PC-3 (cell line): ENCODE measurements around the gene FALEC. TPM values are rescaled to one million over a fixed set of nuclear protein-coding genes. Genes with fewer than 3 reads are reported as not detected.

Source experiments
- ATAC-seq: fragments of 200-7000 bp; cut with Tn5 transposase; 2 replicates; pipeline ENCODE4 v1.9.1; 2020; ENCODE audit warnings: mild to moderate bottlenecking, moderate library complexity
- BruUV-seq: library from RNA; stranded (reverse); fragments of 400-500 nt; replicated peaks from 2 replicates; lab custom pipeline; 2021; lab: Mats Ljungman, UMichigan
- CTCF ChIA-PET: fragments of 300-600 bp; sonication (Branson Sonifier 250); formaldehyde crosslinking; loops from one replicate; lab custom pipeline; 2022; ENCODE audit warnings: antibody characterized with exemption; lab: Charles Lee
- POLR2A ChIA-PET: fragments of 300-600 bp; sonication (Branson Sonifier 250); formaldehyde crosslinking; loops from one replicate; lab custom pipeline; 2022; ENCODE audit warnings: antibody characterized with exemption; ENCODE audit not compliant: unreplicated experiment; lab: Charles Lee
- DNase-seq: peaks from one replicate; pipeline ENCODE4 v3.0.0-alpha.2; 2015
- H2AFZ ChIP-seq: fragments of 300-600 bp; sonication (generic); 2 replicates; pipeline ENCODE4 v1.6.0; 2016; ENCODE audit warnings: antibody characterized with exemption, low read length
- H3F3A ChIP-seq: fragments of 300-600 bp; sonication (generic); one replicate; pipeline ENCODE4 v1.6.0; 2017; ENCODE audit warnings: antibody characterized with exemption, low read length, control low read depth, mild to moderate bottlenecking; ENCODE audit not compliant: unreplicated experiment
- H3K27ac ChIP-seq: fragments of 300-600 bp; sonication (generic); 2 replicates; pipeline ENCODE4 v1.5.1; 2016; ENCODE audit warnings: mild to moderate bottlenecking, low read length
- H3K27me3 ChIP-seq: fragments of 300-600 bp; sonication (generic); 2 replicates; pipeline ENCODE4 v1.6.1; 2016; ENCODE audit warnings: low read length, mixed read lengths
- H3K36me3 ChIP-seq: fragments of 300-600 bp; sonication (generic); 2 replicates; pipeline ENCODE4 v1.6.1; 2016; ENCODE audit warnings: low read depth, mixed run types, low read length, mixed read lengths
- H3K4me1 ChIP-seq: fragments of 300-600 bp; sonication (generic); 2 replicates; pipeline ENCODE4 v1.5.1; 2016; ENCODE audit warnings: low read length; ENCODE audit not compliant: insufficient read depth
- H3K4me2 ChIP-seq: fragments of 300-600 bp; sonication (generic); 2 replicates; pipeline ENCODE4 v1.6.0; 2016; ENCODE audit warnings: low read length
- H3K4me3 ChIP-seq: fragments of 300-600 bp; sonication (generic); 2 replicates; pipeline ENCODE4 v1.5.1; 2016; ENCODE audit warnings: mild to moderate bottlenecking, low read length, mixed read lengths
- H3K79me2 ChIP-seq: fragments of 300-600 bp; sonication (generic); 2 replicates; pipeline ENCODE4 v1.6.1; 2017; ENCODE audit warnings: low read length, mixed read lengths
- H3K9ac ChIP-seq: fragments of 300-600 bp; sonication (generic); 2 replicates; pipeline ENCODE4 v1.6.0; 2016; ENCODE audit warnings: mild to moderate bottlenecking, low read length
- H3K9me2 ChIP-seq: fragments of 300-600 bp; sonication (generic); replicated peaks from 2 replicates; pipeline ENCODE4 v1.6.1; 2016; ENCODE audit warnings: mixed run types, low read length, mixed read lengths
- H3K9me3 ChIP-seq: fragments of 300-600 bp; sonication (generic); 2 replicates; pipeline ENCODE4 v1.6.1; 2016; ENCODE audit warnings: low read length, mixed read lengths
- H4K20me1 ChIP-seq: fragments of 300-600 bp; sonication (generic); 2 replicates; pipeline ENCODE4 v1.6.1; 2016; ENCODE audit warnings: low read length, mixed read lengths
- CTCF ChIP-seq: fragments of 300-600 bp; sonication (generic); conservative IDR thresholded peaks from 2 replicates; pipeline ENCODE4 v1.5.1; 2017; ENCODE audit warnings: antibody characterized with exemption, low read depth, mild to moderate bottlenecking, low read length
- EZH2 ChIP-seq: fragments of 300-600 bp; sonication (generic); IDR thresholded peaks from one replicate; pipeline ENCODE4 v1.6.1; 2017; ENCODE audit warnings: antibody characterized with exemption, mild to moderate bottlenecking, low read length; ENCODE audit not compliant: unreplicated experiment
- EZH2phosphoT487 ChIP-seq: fragments of 300-600 bp; sonication (generic); IDR thresholded peaks from 2 replicates; pipeline ENCODE4 v1.6.1; 2018; ENCODE audit warnings: mild to moderate bottlenecking, antibody characterized with exemption, low read length, borderline replicate concordance
- intact Hi-C: fragments of 100-400 bp; cut with micrococcal nuclease; formaldehyde crosslinking; loops from 2 replicates; pipeline ENCODE4 v1.9.0; 2023
- total RNA-seq: library from RNA; depleted of rRNA; stranded (reverse); fragments of >200 nt; gene quantifications from 2 replicates; pipeline ENCODE4 v1.2.3, GENCODE V29; 2014

Gene FALEC
- total RNA-seq, 1 experiment from 2014 or later: 0.73 TPM

GRCh38 chr1:150534002-150534401 is 18.4 kb downstream of the FALEC start:
- no peak overlapping the region for H2AFZ ChIP-seq

GRCh38 chr1:150535511-150536287 is 20.1 kb downstream of the FALEC start:
- ChIA-PET POLR2A (interaction anchor here (0.6 kb wide), 1 partner anchor 543 kb away, joined by 4 read pairs; no protein-coding TSS in a partner anchor), CTCF (no interaction called here)
- no peak overlapping the region for H3K27ac ChIP-seq
- H3K9ac ChIP-seq: no peak overlapping the region
- H2AFZ ChIP-seq: no peak overlapping the region
- no peaks in the 10 kb centered on the region for H3F3A ChIP-seq
- DNase-seq (no peak), ATAC-seq (no peak)
- no peaks in the 10 kb centered on the region for H3K36me3 ChIP-seq
- no peak overlapping the region for H3K4me3 ChIP-seq
- no peaks in the 10 kb centered on the region for H3K79me2 ChIP-seq
- no peaks in the 10 kb centered on the region for H3K27me3 ChIP-seq
- no peaks in the 10 kb centered on the region for H3K9me3 ChIP-seq
- TF ChIP-seq EZH2 (no peak), CTCF (no peak), EZH2phosphoT487 (no peak)
- no peaks in the 10 kb centered on the region for H3K4me1 ChIP-seq
- no peak overlapping the region for H3K4me2 ChIP-seq
- H3K9me2 ChIP-seq: no peaks in the 10 kb centered on the region
- H4K20me1 ChIP-seq: no peaks in the 10 kb centered on the region
- no TSS peak for BruUV-seq
- intact Hi-C loops: loop anchor here (10.0 kb wide), 2 partner anchors 171 to 281 kb away; partner anchors contain the start of genes CA14 and RPRD2

More at GRCh38 chr1:150534002-150534401, 18.4 kb downstream of the FALEC start:
- H3K9me2 ChIP-seq: no peaks in the 10 kb centered on the region
- no peaks in the 10 kb centered on the region for H3K36me3 ChIP-seq
- no peak overlapping the region for H3K4me2 ChIP-seq
- ChIA-PET POLR2A (interaction anchor here (0.6 kb wide), 1 partner anchor 14 kb away, joined by 3 read pairs; no protein-coding TSS in a partner anchor), CTCF (no interaction called here)
- BruUV-seq: no TSS peak
- ATAC-seq (no peak), DNase-seq (no peak)
- no peak overlapping the region for H3K9ac ChIP-seq
- no peak overlapping the region for H3K4me3 ChIP-seq
- no peak for TF ChIP-seq EZH2
- TF ChIP-seq EZH2phosphoT487: no peak
- no peak for TF ChIP-seq CTCF
- H3K9me3 ChIP-seq: no peaks in the 10 kb centered on the region
- intact Hi-C loops: loop anchor here (10.0 kb wide), 2 partner anchors 169 to 279 kb away; partner anchors contain the start of genes CA14 and RPRD2
- no peaks in the 10 kb centered on the region for H4K20me1 ChIP-seq
- no peaks in the 10 kb centered on the region for H3F3A ChIP-seq
- H3K27me3 ChIP-seq: no peaks in the 10 kb centered on the region
- 0 out of 2 replicates have a peak, but pooled peaks cover 3% of the 10 kb centered on the region for H3K4me1 ChIP-seq
- H3K79me2 ChIP-seq: no peaks in the 10 kb centered on the region
- H3K27ac ChIP-seq: no peak overlapping the region
